Pancreas (tissue), 10 donors: Measurements from ENCODE around the gene FARP2. TPM values are rescaled to one million over a fixed set of nuclear protein-coding genes. Genes with fewer than 3 reads are reported as not detected.
"Not testable (repeated sequence)": the region's sequence is repeated elsewhere in the genome, so short reads cannot be mapped to it uniquely, and the experiment has no call there.

ENCODE experiments used
- ATAC-seq, 4 donors: fragments of 200-7000 bp; cut with Tn5 transposase; one replicate each; pipeline versions ENCODE4 v1.8.0 to v1.9.1; 2020; ENCODE audit warnings: mild to moderate bottlenecking in 4 of 4, moderate library complexity in 4 of 4
- DNase-seq, 6 donors: peaks; one replicate each; pipeline ENCODE4 v3.0.0-alpha.2; 2020
- FAIRE-seq: peaks from 2 replicates; lab custom pipeline; 2012; peaks lifted over from hg19 to GRCh38; lab: Jason Lieb, UNC
- H3K27ac ChIP-seq, 4 donors: fragments of 200-600 bp; sonication (generic); 1 replicate in 3 of 4; 2 replicates in 1 of 4; pipeline versions ENCODE4 v1.5.0 to v1.8.0; 2020
- H3K27me3 ChIP-seq, 4 donors: fragments of 200-600 bp; one replicate each; pipeline ENCODE4 v1.8.0; 2021
- H3K36me3 ChIP-seq, 3 donors: fragments of 200-600 bp; sonication (generic) in 1 of 3; one replicate each; pipeline versions ENCODE4 v1.5.0 to v1.8.0; 2020 to 2021
- H3K4me1 ChIP-seq, 3 donors: fragments of 200-600 bp; one replicate each; pipeline ENCODE4 v1.8.0; 2021
- H3K4me3 ChIP-seq, 4 donors: fragments of 200-600 bp; sonication (generic) in 2 of 4; one replicate each; pipeline versions ENCODE4 v1.5.0 to v1.8.0; 2020 to 2021
- H3K9me3 ChIP-seq, 4 donors: fragments of 200-600 bp; one replicate each; pipeline ENCODE4 v1.8.0; 2021
- WGBS, 2 donors: extraction: QIAGEN DNeasy Blood & Tissue Kit; methylation state at CpG; one replicate each; pipeline ENCODE4 v1.1.7; 2013; 5-methylcytosine and 5-hydroxymethylcytosine counted together
- intact Hi-C, 3 donors: fragments of 100-400 bp; cut with DNase I; formaldehyde crosslinking; loops; one replicate each; pipeline versions ENCODE4 v1.11.1 to v1.14.2; 2022
- polyA plus RNA-seq, 2 donors: library from polyadenylated mRNA; stranded (reverse); fragments of 200-250 nt; gene quantifications; one replicate each; pipeline ENCODE4 v1.2.3, GENCODE V29; 2013
- total RNA-seq, 6 donors: library from RNA; stranded (reverse); fragmentation: NEBNext Ultra II Directional in 4 of 6; extraction: Animal tissue kit (Norgen Biotek cat#: 25700) in 4 of 6; gene quantifications; one replicate each; pipeline versions ENCODE4 v1.2.1 to v1.2.4, GENCODE V29; 2021 to 2023
- TF ChIP-seq, protein P1 (sequence below), 4 donors: fragments of 200-600 bp; sonication (generic) in 3 of 4; IDR thresholded peaks; one replicate each; pipeline versions ENCODE4 v1.5.0 to v1.8.0; 2021; ENCODE audit warnings: antibody characterized with exemption in 4 of 4
- donor health status: healthy with polysubstance abuse.
- donor health status: DM: no; HTN: no; CAD: no; lungs with moderate emphysema.
- donor health status: DM: no; HTN: no; CAD: no.
- donor health status: control.
- donor health status: control.
- donor health status: Bipolar disorder and iron deficiency.
- donor health status: DM: yes; HTN: yes; CAD: no.
- donor health status: DM: no; HTN: no; CAD: no.
- donor health status: DM: no; HTN: no; CAD: no.
- donor health status: DM: yes; HTN: yes; CAD: no.

Gene FARP2
- total and polyA plus RNA-seq, 8 donors: 16.9 to 44.9 (median 25.8) TPM

DNA sequence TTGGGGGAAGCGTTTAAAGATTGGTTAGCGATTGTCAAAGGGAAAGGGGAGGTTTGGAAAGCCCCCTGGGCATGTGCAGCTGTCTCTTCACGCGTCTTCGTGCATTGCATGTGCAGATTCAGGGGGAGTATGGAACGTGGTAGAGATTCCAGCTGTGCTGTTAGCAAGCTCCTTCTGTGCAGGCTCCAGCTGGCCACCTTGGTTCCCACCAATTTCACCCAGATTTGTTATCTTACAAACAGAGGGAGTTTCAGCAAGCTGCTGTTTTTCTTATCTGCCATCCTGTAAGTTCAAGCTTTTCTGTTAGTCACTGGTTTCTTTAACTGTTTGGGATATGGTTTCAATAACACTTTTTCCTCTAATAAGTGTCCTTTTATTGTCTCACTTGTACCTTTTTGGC is 30.4 kb downstream of the FARP2 start:
- Histone ChIP-seq H3K36me3 (no peaks in the 10 kb centered on the region), H3K27me3 (no peaks in the 10 kb centered on the region), H3K4me1 (peaks cover 0 to 6% (median 0%) of the 10 kb centered on the region in 3 donors), H3K9me3 (no peaks in the 10 kb centered on the region), H3K27ac (no peak overlapping the region), H3K4me3 (no peak overlapping the region)
- no peak for FAIRE-seq
- TF ChIP-seq, protein P1, sequence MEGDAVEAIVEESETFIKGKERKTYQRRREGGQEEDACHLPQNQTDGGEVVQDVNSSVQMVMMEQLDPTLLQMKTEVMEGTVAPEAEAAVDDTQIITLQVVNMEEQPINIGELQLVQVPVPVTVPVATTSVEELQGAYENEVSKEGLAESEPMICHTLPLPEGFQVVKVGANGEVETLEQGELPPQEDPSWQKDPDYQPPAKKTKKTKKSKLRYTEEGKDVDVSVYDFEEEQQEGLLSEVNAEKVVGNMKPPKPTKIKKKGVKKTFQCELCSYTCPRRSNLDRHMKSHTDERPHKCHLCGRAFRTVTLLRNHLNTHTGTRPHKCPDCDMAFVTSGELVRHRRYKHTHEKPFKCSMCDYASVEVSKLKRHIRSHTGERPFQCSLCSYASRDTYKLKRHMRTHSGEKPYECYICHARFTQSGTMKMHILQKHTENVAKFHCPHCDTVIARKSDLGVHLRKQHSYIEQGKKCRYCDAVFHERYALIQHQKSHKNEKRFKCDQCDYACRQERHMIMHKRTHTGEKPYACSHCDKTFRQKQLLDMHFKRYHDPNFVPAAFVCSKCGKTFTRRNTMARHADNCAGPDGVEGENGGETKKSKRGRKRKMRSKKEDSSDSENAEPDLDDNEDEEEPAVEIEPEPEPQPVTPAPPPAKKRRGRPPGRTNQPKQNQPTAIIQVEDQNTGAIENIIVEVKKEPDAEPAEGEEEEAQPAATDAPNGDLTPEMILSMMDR (IDR thresholded peaks at IDR 0.05): no peak
- no peak for ATAC-seq
- WGBS, 2 donors: 72 to 78% methylated on average over 6 of the region's 6 CpGs
- intact Hi-C loops: no loop called here
- no peak for DNase-seq

DNA sequence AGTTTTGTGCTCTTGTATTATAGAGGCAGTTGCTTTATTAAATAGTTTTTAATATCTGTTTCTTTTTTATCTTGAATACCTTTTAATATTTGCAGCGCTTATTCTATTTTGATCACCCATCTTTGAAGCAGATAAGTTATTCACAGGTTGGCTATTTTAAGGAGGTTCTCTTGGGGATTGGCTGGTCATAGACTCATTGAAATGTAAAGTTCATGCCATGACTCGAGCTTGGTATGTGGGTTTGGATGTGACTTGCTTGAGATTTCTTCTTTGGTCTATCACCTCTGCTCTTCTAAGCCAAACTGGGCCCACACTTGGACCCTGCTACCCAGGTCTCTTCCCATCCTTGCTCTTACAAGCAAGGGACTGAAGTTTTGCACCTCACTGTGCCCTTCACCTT is 33.6 kb downstream of the FARP2 start:
- TF ChIP-seq, protein P1 (IDR thresholded peaks at IDR 0.05): no peak
- Histone ChIP-seq H3K4me3 (no peak overlapping the region), H3K9me3 (no peaks in the 10 kb centered on the region), H3K27ac (no peak overlapping the region), H3K27me3 (no peaks in the 10 kb centered on the region), H3K36me3 (no peaks in the 10 kb centered on the region), H3K4me1 (peaks cover 0 to 10% (median 9%) of the 10 kb centered on the region in 3 donors)
- WGBS, 2 donors: 82 to 90% methylated on average over 2 of the region's 2 CpGs
- DNase-seq (no peak), ATAC-seq (no peak), FAIRE-seq (no peak)
- intact Hi-C loops: loop anchor here in 1 of 3 donors (5.0 kb wide), 1 partner anchor 32 kb away; the partner anchor contains the start of gene FARP2

DNA sequence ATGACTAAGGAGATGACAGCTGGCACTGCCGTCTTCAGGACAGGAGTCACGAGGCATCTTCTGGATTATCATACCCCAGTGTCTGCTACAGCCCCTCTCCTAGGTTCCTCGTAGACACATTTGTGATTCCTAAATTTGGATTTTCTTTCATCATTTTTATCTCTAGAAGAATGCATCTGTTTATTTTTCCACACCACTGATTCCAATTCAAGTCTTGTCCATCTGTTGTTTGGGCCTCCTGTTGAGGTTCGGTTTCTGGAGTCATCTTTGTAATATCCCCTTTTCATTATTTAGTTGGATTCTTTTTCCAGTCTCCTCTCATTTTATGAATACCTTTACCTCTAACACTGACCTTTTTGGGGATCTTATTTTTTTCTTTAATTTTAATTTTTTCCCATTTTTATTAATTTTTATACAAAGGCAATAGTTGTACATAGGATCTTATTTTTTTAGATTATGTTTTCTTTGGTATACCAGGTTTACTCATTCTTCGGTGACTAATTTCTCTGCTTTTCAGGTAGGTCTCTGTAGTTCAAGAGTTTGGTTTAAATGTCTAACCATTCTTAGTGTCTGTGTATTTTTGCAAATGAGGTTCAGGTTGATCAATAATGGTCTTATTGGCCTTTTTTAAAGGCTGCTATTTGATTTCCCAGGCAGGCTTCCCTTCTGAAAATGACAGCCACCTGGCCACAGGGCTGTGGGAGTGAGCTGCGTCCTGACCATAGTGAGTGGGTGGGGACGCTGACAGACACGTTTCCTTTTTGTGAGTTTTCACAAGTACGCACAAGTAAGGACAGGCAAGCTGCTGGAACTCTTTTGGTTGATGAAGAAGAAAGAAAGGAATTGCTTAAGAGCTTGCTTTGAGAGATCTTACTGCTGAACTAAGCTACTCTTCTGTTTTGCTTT is 34.5 kb downstream of the FARP2 start:
- intact Hi-C loops: loop anchor here in 1 of 3 donors (5.0 kb wide), 1 partner anchor 33 kb away; the partner anchor contains the start of gene FARP2
- 86 to 88% methylated on average over 9 of the region's 9 CpGs for WGBS, 2 donors
- TF ChIP-seq, protein P1 (IDR thresholded peaks at IDR 0.05): no peak
- Histone ChIP-seq H3K27ac (no peak overlapping the region), H3K9me3 (no peaks in the 10 kb centered on the region), H3K4me3 (no peak overlapping the region), H3K27me3 (no peaks in the 10 kb centered on the region), H3K36me3 (peaks cover 0 to 6% (median 0%) of the 10 kb centered on the region in 3 donors), H3K4me1 (peaks cover 0 to 10% (median 8%) of the 10 kb centered on the region in 3 donors)
- no peak for DNase-seq
- no peak for FAIRE-seq
- ATAC-seq: no peak

DNA sequence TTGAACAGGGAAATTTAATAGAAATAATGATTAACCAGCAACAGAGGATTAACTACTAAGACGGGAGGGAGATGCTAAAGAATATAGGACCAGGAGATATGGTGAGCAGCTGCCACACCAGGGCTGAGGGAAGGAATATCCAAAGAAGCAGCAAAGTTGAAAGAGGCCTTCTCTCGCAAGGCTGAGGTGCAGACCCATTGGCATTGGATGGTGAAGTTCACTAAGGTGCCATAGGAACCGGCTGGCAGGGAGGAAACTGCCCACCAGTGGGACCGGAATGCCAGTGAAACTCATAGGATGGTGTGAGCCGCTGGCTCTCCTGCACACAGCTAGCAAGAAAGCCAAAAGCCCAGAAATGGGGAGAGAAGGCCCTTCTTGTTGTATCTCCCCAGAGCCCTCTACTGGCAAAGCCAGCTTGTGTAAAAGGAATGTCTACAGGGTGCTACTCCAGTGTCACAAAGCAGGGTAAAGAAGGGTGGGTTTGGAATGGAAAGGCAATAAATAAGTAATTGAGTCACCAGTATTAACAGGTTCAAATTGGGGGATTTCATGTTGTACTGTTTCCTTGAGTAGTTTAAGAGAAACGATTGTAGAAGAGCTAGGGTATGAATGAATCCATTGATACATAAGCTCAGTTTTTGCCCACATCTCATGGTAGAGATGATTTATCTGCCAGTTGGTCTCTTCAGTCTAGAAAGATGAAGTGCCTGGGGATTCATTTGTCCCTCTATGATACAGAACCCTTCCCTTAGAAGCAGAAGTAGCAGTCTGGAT is 36.0 kb downstream of the FARP2 start:
- 43 to 48% methylated on average over 6 of the region's 6 CpGs for WGBS, 2 donors
- ATAC-seq: peak; percentile 83 to 98 (median 94)
- Histone ChIP-seq H3K4me1 (peaks cover 0 to 10% (median 8%) of the 10 kb centered on the region in 3 donors), H3K4me3 (no peak overlapping the region), H3K9me3 (no peaks in the 10 kb centered on the region), H3K27me3 (no peaks in the 10 kb centered on the region), H3K27ac (no peak overlapping the region), H3K36me3 (peaks cover 0 to 6% (median 0%) of the 10 kb centered on the region in 3 donors)
- FAIRE-seq: no peak
- intact Hi-C loops: loop anchor here in 1 of 3 donors (5.0 kb wide), 1 partner anchor 35 kb away; the partner anchor contains the start of gene FARP2
- DNase-seq: peak in 3 of 6 donors; percentile 26 to 66 (median 53)
- TF ChIP-seq, protein P1 (IDR thresholded peaks at IDR 0.05): peak in 3 of 4 donors; percentile 28 to 38 (median 32)

DNA sequence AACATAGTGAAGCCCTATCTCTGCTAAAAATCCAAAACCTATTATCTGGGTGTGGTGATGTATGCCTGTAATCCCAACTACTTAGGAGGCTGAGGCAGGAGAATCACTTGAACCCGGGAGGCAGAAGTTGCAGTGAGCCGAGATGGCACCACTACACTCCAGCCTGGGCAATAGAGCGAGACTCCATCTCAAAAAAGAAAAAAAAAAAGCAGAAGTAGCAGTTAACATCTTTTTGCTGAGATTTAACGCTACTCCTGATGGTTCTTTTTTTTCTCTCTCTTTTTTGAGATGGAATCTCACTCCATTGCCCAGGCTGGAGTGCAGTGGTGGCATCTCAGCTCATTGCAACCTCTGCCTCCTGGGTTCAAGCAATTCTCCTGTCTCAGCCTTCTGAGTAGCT is 36.7 kb downstream of the FARP2 start:
- H3K4me1 ChIP-seq, FAIRE-seq, ATAC-seq, DNase-seq, H3K27ac ChIP-seq, H3K4me3 ChIP-seq, H3K9me3 ChIP-seq, H3K27me3 ChIP-seq, H3K36me3 ChIP-seq: not testable (repeated sequence)
- intact Hi-C loops: loop anchor here in 1 of 3 donors (5.0 kb wide), 1 partner anchor 35 kb away; the partner anchor contains the start of gene FARP2
- 93 to 95% methylated on average over 4 of the region's 4 CpGs for WGBS, 2 donors
